HG03469 (cell line): ENCODE data around the gene SORL1.
A peak's percentile ranks its signal among the peaks of the same experiment; 100 is the strongest.

ENCODE experiments used
- ATAC-seq: cut with Tn5 transposase; IDR thresholded peaks from one replicate; pipeline ENCODE4 v1.9.1; 2021; ENCODE audit warnings: mild to moderate bottlenecking, moderate library complexity, moderate number of reproducible peaks; ENCODE audit not compliant: unreplicated experiment

The SORL1 gene

DNA sequence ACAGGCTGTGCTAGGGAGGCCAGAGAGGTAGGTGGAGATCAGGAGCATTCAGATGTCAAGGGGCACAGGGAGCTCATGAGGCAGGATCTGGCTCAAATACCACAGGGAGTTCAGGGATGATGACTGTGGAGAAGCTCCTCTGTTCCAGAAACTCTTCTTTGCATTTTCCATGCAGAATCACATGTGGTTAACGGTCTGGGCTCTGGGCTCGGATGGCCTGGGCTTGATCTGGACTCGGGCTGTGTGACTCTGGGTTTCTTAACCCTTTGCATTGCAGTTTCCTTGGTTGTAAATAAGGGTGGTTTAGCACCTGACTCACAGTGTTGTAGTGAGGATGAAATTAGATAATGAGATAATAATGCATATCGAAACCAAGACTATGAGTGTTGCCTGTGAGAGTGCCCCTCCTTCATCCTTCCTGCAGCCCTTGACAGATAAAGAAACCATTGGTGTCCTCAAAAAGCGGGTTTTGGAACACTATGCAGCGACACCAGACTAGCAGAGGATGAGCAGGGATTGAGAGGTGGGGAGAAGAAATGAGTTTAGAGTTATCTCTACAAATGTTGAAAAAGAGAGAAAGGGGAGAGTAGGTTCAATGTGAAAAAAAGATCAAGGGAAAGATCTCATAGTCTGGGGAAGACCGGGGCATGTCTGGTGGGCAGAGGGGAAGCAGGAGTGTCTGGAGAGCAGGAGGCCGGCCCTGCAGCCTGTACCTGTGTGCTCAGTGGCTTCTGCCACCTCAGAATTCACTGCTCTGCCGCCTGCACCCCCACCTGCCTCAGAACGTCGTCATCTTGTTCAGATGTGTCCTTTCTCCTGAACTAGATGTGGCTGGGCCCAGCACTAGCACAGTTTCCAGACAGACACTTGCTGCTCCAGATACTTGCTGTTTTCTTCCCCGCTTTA, 198.5 kb downstream of the SORL1 start:
- peak; percentile 58 for ATAC-seq

DNA sequence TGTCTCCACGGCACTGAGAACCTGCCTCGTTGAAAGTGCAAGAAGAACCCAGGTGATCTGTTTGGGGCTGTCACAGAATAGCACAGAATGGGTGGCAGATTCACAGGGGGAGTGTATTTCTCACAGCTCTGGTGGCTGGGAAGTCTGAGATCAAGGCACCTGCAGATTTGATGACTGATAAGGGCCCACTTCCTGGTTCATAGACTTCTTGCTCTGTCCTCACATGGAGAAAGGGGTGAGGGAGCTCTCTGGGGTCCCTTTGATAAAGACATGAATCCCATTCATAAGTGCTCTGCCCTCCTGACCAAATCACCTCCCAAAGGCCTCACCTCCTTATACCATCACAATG, 199.1 kb downstream of the SORL1 start:
- ATAC-seq: no peak

GRCh38 chr11:121652971-121653370, 200.9 kb downstream of the SORL1 start:
- ATAC-seq: no peak

GRCh38 chr11:121654259-121654842, 202.2 kb downstream of the SORL1 start:
- ATAC-seq: no peak

DNA sequence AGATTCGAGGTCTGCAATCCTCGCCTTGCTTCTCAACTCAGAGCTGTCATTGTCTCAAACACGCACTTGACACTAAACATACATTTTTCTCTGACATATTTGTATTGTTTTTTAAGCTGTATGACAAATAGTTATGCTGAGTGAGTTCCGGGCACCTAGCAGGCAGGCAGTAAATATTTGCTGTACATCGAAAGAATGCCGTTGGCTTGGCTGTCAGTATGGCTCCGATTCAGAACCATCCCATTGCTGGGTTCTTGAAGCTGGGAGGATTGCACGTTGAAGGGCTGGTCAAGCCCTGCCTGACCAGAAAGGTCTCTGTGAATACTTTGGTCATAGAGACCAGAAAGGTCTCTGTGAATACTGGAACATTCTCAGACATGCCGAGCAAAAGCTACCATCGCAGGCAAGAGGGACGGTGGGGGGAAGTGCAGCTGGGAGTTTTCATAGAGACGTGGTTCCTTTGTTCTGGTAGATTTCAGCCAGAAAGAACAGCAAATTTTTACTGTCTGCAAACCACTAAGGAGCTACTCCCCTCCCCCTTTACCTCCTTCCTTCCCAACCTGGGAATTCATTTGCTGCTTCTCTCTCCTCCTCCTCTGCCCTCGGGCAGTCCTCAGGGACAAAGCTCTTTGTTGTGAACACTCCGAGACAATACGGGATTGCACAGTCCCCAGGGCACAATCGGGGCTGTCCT, 202.9 kb downstream of the SORL1 start:
- ATAC-seq: no peak

- peak; percentile 67 for ATAC-seq
These were observed 203.6 kb downstream of the SORL1 start for GRCh38 chr11:121655537-121656327.

- ATAC-seq: no peak
These were observed 204.4 kb downstream of the SORL1 start for GRCh38 chr11:121656328-121657090.

- no peak for ATAC-seq
These were observed 205.0 kb downstream of the SORL1 start for GRCh38 chr11:121657146-121657545.

DNA sequence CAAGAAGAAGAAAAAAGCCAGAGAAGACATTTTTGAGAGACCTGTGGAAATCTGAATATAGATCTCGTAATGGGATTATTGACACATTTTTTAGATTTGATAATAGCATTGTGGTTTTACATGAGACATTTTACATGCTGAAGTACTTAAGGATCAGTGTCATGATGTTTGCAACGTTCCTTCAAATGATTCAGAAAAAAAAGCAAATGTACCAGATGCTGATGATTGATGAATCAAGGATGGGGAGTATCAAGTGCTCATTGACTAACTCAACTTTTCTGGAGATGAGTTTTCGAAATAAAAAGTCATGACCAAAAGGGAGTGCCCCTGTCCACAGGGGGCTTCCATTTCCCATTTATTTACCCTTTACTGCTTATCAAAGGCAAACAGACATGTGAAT, 207.7 kb downstream of the SORL1 start:
- ATAC-seq: no peak

GRCh38 chr11:121661880-121662486, 209.9 kb downstream of the SORL1 start:
- no peak for ATAC-seq

DNA sequence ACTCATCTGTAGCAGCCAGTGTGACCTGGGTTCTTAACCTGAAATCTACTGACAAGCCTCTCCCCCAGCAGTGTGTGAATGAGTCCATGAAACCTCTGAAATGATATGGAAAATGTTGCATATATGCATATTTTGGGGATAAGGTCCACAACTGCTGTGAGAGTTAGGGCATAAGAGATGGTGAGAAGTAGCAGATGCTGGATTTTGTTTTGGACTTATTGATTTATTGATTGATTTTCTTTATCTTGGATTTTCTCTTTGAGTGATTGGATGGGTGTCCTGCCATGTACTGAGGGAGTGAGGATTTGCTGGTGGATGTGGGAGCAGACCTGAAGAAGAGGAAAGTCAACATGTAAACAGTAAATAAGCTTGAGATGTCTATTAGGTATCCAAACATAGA, 212.0 kb downstream of the SORL1 start:
- ATAC-seq: no peak

DNA sequence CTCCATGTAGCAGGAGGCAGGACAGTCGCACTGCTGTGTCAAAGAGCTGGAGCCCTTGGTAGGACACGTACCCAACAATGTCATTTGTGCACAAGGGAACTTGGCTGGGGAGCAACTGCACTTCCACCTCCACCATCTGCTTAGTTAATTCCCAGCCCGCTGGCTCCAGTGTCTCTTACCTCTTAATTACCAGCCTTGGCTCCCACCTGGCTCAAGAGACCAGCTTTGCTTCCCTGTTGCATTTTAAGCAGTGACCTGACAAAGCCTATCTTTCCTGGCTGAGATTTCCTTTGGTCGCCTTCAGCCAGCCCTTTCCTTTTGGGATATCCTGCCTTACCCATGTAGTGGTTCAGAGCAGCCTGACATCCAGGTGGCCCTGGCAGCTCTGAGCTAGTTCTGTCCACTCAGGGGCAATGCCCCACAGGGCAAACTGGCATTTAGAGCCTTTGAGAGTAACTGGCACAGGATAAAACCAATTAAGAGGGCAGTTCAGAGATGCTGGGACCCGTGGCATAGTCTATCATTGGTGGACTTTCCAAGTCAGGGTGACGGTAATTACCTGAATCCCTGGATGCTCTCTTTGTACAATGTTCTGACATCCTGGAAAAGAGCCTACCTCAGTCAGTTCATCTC, 213.2 kb downstream of the SORL1 start:
- no peak for ATAC-seq

- ATAC-seq: no peak
These were observed 215.7 kb downstream of the SORL1 start for GRCh38 chr11:121667836-121668235.

DNA sequence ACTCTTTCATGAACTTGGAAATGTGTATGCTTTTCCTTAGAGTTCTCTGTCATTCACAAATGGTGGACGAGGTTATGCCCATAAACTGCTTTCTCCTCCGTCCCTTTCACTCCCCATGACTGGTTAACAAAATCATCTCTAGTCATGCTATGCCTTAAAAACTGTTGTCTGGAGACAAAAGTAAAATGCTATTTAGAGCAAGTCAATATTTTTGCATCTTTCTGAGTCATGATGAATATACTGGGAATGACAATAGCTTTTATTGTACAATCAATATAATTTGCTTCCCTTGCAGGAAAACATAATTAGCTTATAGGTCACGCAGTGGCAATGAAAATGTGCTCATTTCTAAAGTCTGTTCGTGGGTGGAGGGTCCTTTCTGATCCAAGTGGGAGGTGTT, 217.3 kb downstream of the SORL1 start:
- no peak for ATAC-seq

DNA sequence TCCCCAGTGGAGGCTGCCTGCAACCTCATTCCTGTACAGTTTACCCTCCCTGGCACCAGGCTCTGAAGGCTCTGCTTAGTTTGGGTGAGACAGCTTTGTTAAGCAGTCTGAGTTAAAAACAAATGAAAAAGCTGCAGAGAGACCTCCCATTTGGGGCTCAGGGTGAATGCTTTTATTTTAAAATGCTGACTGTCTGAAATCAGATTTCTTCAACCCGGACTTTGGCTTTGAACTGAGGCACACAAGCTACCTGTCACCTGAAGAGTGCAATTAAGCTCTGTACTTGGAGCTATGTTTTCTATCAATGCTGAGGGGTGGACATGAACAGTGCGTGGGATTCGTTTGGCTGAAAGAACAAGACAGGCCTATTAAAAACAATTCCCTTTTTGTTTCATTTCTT, 218.2 kb downstream of the SORL1 start:
- ATAC-seq: no peak

- no peak for ATAC-seq
These were observed 218.7 kb downstream of the SORL1 start for GRCh38 chr11:121670805-121671282.

DNA sequence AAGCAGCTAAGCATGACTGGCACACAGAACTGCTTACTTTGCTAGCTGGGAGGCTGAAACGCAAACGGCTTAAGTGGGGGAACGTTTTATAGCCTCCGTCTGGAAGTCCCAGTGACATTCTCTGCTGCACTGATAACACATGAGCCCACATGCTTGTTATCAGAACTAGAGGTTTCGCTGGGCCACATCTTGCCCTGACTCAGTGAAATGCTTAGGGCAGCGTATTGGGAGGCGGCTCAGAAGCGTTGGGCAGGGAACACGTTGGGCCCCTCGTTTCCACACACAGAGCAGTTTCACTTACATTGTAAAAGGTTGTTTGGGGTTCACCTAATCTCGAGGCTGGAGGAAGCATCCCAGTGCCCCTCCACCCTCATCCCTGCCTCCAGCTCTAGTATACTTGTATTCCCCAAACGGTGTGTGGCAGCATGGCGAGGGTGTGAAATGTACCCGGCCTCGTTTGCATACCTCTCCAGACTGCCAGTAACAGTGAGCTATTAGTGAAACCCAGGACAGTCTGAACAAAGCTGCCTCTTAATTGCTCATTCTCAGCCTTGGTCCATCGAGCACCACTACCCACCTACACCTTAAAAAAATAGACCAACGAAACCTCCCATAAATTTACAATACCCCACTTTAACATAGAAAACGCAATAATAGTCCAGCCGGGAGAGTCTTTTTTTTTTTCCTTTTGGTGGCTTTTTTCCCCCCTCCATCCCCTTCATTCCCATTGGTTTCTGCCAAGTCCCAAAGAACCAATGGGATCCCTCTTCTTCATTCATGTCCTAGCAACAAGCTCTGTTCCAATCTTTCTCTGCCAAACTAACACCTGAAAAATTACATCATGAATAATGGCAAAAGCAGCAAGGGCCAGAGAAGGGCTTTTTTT, 219.4 kb downstream of the SORL1 start:
- no peak for ATAC-seq
